ENCODE data around the gene ETFB. TPM values are rescaled to one million over a fixed set of nuclear protein-coding genes. Genes with fewer than 3 reads are reported as not detected.
A peak's percentile ranks its signal among the peaks of the same experiment; 100 is the strongest.

ETFB gene
- total and polyA plus RNA-seq, 9 of the 15 experiments (the other 6 are each of a cell fraction or from before 2014, with no cell fraction given): 18.1 to 143 (median 96.1) TPM

GRCh38 chr19:51367255-51367564, 1.0 kb upstream of the ETFB start (continued):
- TF ChIP-seq RBFOX2 (IDR thresholded peaks at IDR 0.05; ENCODE audit: low read depth, low read length) (no peak), ZNF384 (IDR thresholded peaks at IDR 0.05; ENCODE audit: low read depth, low read length) (no peak), SIRT6 (IDR thresholded peaks at IDR 0.05; ENCODE audit: low read depth, low read length) (no peak), DIDO1 (tag; IDR thresholded peaks at IDR 0.05; ENCODE audit: low read depth) (no peak), SAFB (IDR thresholded peaks at IDR 0.05; ENCODE audit: borderline replicate concordance, low read depth, low read length) (no peak), ZNF561 (CRISPR knock-in tag; conservative IDR thresholded peaks at IDR 0.05) (no peak), TEAD4 (IDR thresholded peaks at IDR 0.05; ENCODE audit: low read length) (peak; percentile 27; the same call in 1 of the 2 replicates), TEAD4 (CRISPR knock-in tag; IDR thresholded peaks at IDR 0.05; ENCODE audit: borderline replicate concordance) (0 out of 2 replicates have a peak, but pooled peaks have one; percentile 44), RUNX1 (IDR thresholded peaks at IDR 0.05; ENCODE audit: low read depth) (no peak), ZC3H11A (IDR thresholded peaks at IDR 0.05; ENCODE audit: low read depth, low read length) (no peak), PHF8 (IDR thresholded peaks at IDR 0.05; ENCODE audit: borderline replicate concordance, low read length) (peak; percentile 13; the same call in 1 of the 2 replicates), GATAD2A (IDR thresholded peaks at IDR 0.05) (no peak), POLR2AphosphoS2 (IDR thresholded peaks at IDR 0.05; ENCODE audit: low read length) (peak; percentile 74; the same call in 1 of the 2 replicates), POLR2AphosphoS5 (IDR thresholded peaks at IDR 0.05; ENCODE audit: control insufficient read depth, insufficient read depth, low read depth, low read length) (peak; percentile 82), U2AF2 (optimal IDR thresholded peaks at IDR 0.05; ENCODE audit: low read depth, low read length) (no peak), SOX6 (IDR thresholded peaks at IDR 0.05) (no peak), HDAC3 (IDR thresholded peaks at IDR 0.05; ENCODE audit: borderline replicate concordance, partially characterized antibody) (no peak), ZBED1 (IDR thresholded peaks at IDR 0.05) (no peak), BCOR (IDR thresholded peaks at IDR 0.05) (no peak), ZNF699 (CRISPR knock-in tag; IDR thresholded peaks at IDR 0.05; ENCODE audit: insufficient replicate concordance) (no peak), E2F5 (CRISPR knock-in tag; IDR thresholded peaks at IDR 0.05) (no peak), FOXP1 (CRISPR knock-in tag; IDR thresholded peaks at IDR 0.05) (no peak), MAZ (CRISPR knock-in tag; conservative IDR thresholded peaks at IDR 0.05 in 1 of 2, IDR thresholded peaks at IDR 0.05 in 1 of 2) (no peak), ZNF253 (CRISPR knock-in tag; conservative IDR thresholded peaks at IDR 0.05) (no peak), ZBTB1 (CRISPR knock-in tag; IDR thresholded peaks at IDR 0.05; ENCODE audit: borderline replicate concordance, low read depth) (no peak), ZNF507 (tag; conservative IDR thresholded peaks at IDR 0.05) (no peak)
- TF ChIP-seq, protein P1, sequence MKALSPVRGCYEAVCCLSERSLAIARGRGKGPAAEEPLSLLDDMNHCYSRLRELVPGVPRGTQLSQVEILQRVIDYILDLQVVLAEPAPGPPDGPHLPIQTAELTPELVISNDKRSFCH (CRISPR knock-in tag; IDR thresholded peaks at IDR 0.05): no peak
- TF ChIP-seq, protein P1 (tag; IDR thresholded peaks at IDR 0.05): no peak
- TF ChIP-seq, protein P2, sequence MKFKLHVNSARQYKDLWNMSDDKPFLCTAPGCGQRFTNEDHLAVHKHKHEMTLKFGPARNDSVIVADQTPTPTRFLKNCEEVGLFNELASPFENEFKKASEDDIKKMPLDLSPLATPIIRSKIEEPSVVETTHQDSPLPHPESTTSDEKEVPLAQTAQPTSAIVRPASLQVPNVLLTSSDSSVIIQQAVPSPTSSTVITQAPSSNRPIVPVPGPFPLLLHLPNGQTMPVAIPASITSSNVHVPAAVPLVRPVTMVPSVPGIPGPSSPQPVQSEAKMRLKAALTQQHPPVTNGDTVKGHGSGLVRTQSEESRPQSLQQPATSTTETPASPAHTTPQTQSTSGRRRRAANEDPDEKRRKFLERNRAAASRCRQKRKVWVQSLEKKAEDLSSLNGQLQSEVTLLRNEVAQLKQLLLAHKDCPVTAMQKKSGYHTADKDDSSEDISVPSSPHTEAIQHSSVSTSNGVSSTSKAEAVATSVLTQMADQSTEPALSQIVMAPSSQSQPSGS (CRISPR knock-in tag; IDR thresholded peaks at IDR 0.05): no peak

All from K562 (cell line).